Muscle layer of colon (tissue), 2 donors: ENCODE measurements around the gene RAD51D.

Source experiments
- H3K27ac ChIP-seq: one replicate; pipeline ENCODE4 v1.7.0; 2013; ENCODE audit warnings: low read depth, mild to moderate bottlenecking, low read length, moderate library complexity
- H3K27me3 ChIP-seq, 2 donors: one replicate each; pipeline ENCODE4 v1.7.0; 2013; ENCODE audit warnings: low read length in 2 of 2, mild to moderate bottlenecking in 2 of 2; ENCODE audit not compliant: insufficient read depth in 2 of 2, control insufficient read depth in 1 of 2
- H3K36me3 ChIP-seq: one replicate; pipeline ENCODE4 v1.7.0; 2013; ENCODE audit warnings: mild to moderate bottlenecking, low read length; ENCODE audit not compliant: insufficient read depth
- H3K4me1 ChIP-seq: one replicate; pipeline ENCODE4 v1.7.0; 2013; ENCODE audit warnings: mild to moderate bottlenecking, low read length; ENCODE audit not compliant: insufficient read depth
- H3K4me3 ChIP-seq, 2 donors: one replicate each; pipeline ENCODE4 v1.7.0; 2013; ENCODE audit warnings: low read length in 2 of 2, low read depth in 1 of 2, mild to moderate bottlenecking in 1 of 2, moderate library complexity in 1 of 2
- H3K9ac ChIP-seq: one replicate; pipeline ENCODE4 v1.7.0; 2013; ENCODE audit warnings: low read length
- H3K9me3 ChIP-seq: one replicate; pipeline ENCODE4 v1.7.0; 2013; ENCODE audit warnings: mild to moderate bottlenecking, low read length
- donor health status: abdominal sarcoma.
- donor health status: Adenocarcinoma of cecum.

RAD51D gene

DNA sequence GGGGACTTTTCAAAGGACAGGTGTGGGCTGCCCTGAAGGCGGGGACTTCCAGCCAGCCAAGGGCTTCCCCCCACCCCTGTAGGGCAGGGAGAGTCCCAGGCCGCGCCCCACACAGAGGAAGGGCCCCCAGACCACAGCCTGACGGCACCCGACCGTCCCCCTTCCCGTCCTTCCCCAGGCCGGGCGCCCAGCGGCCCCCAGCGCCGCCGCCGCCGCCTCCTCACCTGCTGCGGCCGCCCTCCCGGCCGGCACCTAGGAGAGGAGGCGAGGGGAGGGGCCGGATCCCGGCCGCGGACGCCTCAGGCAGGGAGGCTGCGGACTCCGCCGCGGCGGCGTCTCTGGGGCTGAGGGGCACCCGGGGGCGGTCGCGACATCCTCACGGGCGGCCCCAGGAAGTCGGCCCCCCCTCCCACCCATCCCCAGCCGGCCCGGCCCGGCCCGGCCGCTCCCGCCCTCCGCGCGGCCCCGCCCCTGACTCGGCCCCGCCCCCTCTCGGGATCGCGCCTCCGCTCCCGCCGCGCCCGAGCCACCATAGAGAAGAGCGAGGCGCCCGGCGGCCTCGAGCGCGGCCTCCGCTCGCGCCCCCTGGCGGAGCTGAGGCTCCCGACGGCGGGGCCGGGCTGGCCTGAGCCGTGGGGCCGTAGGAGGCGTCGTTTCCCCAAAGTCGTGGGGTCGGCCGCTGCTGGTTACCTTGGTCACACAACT, 30.6 kb downstream of the RAD51D start:
- Histone ChIP-seq H3K9me3 (no peaks in the 10 kb centered on the region), H3K4me1 (peaks cover 14% of the 10 kb centered on the region), H3K36me3 (no peaks in the 10 kb centered on the region), H3K4me3 (peak overlapping the region; percentile 93 to 98), H3K9ac (peak overlapping the region; percentile 95), H3K27me3 (no peaks in the 10 kb centered on the region), H3K27ac (peak overlapping the region; percentile 100)

DNA sequence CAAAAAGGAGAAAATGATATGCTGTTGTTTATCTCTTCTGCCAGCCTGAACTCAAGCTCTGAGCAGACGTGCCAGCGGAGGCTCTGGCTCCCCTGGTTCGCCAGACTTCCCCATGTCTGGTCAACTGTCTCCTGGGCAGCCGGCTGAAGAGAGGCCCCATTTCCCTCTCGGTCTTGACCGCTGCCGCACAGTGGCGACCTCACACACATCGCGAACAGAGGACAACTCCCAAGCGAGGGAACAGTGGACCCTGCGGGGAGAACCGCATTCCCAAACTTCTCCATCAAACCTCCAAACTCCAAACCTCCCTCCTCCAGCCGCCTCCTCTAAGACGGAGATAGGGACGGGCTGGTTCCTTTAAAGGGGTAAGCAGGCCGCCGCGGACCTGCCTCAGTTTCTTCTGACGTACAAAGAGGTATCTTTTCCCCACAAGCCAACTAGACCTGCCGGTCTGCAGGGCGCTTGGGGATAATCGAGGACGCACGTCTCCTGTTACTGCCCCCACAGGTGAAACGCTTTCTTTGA, 31.2 kb downstream of the RAD51D start:
- H3K4me1 ChIP-seq: peaks cover 14% of the 10 kb centered on the region
- H3K4me3 ChIP-seq: peak overlapping the region; percentile 93 to 98
- no peaks in the 10 kb centered on the region for H3K9me3 ChIP-seq
- H3K27me3 ChIP-seq: no peaks in the 10 kb centered on the region
- H3K9ac ChIP-seq: peak overlapping the region; percentile 95
- peak overlapping the region; percentile 100 for H3K27ac ChIP-seq
- no peaks in the 10 kb centered on the region for H3K36me3 ChIP-seq

DNA sequence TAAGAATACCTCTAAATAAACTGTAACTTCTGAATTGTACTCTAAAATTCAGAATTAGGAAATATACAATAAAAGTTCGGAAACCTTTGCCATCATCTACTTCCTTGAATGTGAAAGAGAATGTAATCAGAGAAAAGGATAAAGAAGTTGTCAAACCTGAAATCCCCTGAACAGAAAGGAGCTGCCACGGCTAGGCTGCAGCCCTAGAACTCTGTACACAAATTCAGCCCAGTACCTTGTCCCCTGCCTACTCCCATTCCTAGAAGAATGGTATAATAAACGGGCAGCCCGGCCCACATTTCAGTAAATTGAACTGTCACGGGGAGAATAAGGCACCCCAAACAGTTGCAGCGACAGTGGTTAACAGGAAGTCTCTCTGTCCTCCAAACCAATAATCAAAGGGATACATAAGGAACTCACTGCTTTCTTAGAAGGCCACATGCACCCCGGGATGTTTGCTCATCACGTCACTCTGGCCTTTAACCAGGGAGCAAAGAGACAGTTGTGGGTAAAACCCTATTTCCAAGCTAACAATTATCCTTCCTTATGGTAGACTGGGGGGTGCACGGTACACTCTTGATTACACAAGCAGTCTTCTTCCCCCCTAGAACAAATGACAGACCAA, 31.8 kb downstream of the RAD51D start:
- H3K4me1 ChIP-seq: peaks cover 14% of the 10 kb centered on the region
- no peaks in the 10 kb centered on the region for H3K9me3 ChIP-seq
- peak overlapping the region; percentile 95 for H3K9ac ChIP-seq
- H3K36me3 ChIP-seq: no peaks in the 10 kb centered on the region
- H3K27ac ChIP-seq: peak overlapping the region; percentile 100
- H3K27me3 ChIP-seq: no peaks in the 10 kb centered on the region
- peak overlapping the region; percentile 93 to 98 for H3K4me3 ChIP-seq

DNA sequence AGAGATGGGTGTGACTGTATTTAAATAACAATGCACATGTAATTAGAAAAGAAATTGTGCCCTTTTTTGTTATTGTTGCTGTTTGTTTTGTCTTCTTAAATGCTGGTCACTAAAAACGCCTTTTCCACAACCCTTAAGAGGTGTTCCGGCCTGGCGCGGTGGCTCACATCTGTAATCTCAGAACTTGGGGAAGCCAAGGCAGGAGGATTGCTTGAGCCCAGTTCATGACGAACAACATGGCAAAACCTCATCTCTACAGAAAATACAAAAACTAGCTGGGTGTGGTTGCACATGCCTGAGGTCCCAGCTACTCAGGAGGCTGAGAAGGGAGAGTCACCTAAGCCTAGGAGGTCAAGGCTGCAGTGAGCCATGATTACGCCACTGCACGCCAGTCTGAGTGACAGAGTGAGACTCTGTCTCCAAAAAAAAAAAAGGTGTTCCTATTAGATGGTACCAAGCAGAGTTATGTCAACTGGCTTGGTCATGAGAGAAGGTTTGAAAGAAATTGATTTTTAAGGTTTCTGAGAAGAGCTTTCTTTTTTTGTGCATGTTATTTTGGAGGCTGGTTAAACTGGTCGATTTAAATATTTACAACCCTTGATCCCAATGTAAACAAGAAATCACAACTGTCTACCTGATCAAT, 32.6 kb downstream of the RAD51D start:
- Histone ChIP-seq H3K9ac (peak overlapping the region; percentile 3), H3K27me3 (no peaks in the 10 kb centered on the region), H3K4me1 (peaks cover 22% of the 10 kb centered on the region), H3K36me3 (no peaks in the 10 kb centered on the region), H3K4me3 (no peak overlapping the region), H3K27ac (peak overlapping the region; percentile 100), H3K9me3 (no peaks in the 10 kb centered on the region)

DNA sequence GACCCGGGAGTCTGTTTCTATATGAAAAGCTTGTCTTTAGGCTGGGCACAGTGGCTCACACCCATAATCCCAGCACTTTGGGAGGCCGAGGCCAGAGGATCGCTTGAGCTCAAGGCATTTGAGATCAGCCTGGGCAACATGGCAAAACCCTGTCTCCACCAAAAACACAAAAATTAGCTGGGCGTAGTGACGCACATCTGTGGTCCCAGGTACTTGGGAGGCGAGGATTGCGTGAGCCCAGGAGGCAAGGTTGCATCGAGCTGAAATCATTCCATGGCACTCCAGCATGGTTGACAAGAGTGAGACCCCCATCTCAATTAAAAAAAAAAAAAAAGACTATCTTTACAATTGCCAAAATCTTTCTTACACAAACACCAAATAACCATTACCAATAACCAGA, 33.5 kb downstream of the RAD51D start:
- H3K36me3 ChIP-seq: no peaks in the 10 kb centered on the region
- H3K9ac ChIP-seq: no peak overlapping the region
- no peak overlapping the region for H3K27ac ChIP-seq
- peaks cover 23% of the 10 kb centered on the region for H3K4me1 ChIP-seq
- H3K4me3 ChIP-seq: no peak overlapping the region
- no peaks in the 10 kb centered on the region for H3K27me3 ChIP-seq
- no peaks in the 10 kb centered on the region for H3K9me3 ChIP-seq

DNA sequence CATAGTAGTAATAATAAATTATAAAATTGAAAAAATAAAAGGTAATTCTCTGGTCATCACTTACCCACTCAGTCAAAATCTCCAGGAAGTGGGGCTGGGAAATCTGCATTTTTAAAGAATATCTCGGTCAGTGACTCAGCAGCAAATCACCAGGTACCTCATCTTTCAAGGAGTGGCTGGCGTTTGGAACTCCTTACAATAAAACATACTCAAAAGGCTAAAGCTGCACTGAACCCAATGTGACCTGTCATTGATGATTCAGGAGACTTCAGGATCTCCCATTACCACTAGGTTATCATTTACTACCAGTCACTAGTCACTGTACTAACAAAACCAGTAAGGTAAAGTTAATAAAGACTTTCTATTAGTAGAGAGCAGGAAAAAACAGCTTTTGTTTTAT, 34.7 kb downstream of the RAD51D start:
- H3K4me1 ChIP-seq: peaks cover 23% of the 10 kb centered on the region
- no peaks in the 10 kb centered on the region for H3K9me3 ChIP-seq
- H3K27ac ChIP-seq: no peak overlapping the region

DNA sequence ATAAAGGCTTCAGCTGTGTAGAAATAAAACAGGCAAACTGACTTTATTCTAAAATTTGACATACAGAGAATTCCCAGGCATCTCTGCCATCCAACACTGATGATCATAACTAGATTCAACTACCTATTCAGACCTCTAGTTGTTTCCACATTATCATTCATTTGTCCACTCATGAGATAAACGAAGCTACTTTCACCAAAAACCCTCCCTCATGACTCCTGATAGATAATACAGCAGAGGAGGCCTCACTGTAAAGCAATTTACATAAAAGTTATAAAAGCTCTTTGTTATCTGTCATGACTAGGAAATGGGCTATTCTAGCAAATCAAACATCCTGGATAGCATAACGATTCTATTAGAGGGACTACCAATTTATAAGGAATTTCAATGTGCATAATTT, 36.6 kb downstream of the RAD51D start:
- Histone ChIP-seq H3K27ac (no peak overlapping the region), H3K9ac (no peak overlapping the region), H3K27me3 (no peaks in the 10 kb centered on the region), H3K4me3 (no peak overlapping the region), H3K36me3 (no peaks in the 10 kb centered on the region), H3K4me1 (peaks cover 23% of the 10 kb centered on the region), H3K9me3 (no peaks in the 10 kb centered on the region)

More for the DNA sequence above, 34.7 kb downstream of the RAD51D start:
- Histone ChIP-seq H3K27me3 (no peaks in the 10 kb centered on the region), H3K9ac (no peak overlapping the region), H3K36me3 (no peaks in the 10 kb centered on the region), H3K4me3 (no peak overlapping the region)

DNA sequence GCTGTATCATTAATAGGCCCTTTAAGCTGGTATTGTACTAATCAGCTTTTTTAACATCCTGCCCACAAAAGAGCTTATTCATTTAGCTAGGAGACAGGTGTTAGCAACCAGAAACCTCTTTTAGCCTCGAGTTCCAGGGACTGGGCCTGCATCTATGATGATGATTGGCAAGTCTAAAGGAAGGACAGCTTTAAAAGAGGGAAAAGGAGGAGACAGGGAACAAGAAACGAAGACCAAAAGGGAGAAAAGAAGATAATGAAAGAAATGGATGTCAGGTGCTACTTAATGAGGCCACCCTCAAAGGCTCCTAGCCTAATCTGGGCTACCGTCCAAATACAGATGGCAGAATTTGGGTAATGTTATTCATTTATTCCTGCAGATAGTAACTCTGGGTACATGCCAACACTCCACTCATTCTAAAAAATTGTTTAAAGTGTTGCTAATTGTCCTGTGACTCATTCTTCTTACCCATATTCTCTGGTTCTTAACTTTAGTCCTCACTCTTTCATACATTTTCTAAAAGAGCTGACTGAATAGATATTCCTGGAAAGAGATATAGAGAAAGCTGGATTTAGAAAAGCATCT, 37.5 kb downstream of the RAD51D start:
- no peak overlapping the region for H3K4me3 ChIP-seq
- peaks cover 15% of the 10 kb centered on the region for H3K4me1 ChIP-seq
- H3K27me3 ChIP-seq: no peaks in the 10 kb centered on the region
- no peak overlapping the region for H3K9ac ChIP-seq
- H3K27ac ChIP-seq: no peak overlapping the region
- H3K9me3 ChIP-seq: no peaks in the 10 kb centered on the region
- no peaks in the 10 kb centered on the region for H3K36me3 ChIP-seq

DNA sequence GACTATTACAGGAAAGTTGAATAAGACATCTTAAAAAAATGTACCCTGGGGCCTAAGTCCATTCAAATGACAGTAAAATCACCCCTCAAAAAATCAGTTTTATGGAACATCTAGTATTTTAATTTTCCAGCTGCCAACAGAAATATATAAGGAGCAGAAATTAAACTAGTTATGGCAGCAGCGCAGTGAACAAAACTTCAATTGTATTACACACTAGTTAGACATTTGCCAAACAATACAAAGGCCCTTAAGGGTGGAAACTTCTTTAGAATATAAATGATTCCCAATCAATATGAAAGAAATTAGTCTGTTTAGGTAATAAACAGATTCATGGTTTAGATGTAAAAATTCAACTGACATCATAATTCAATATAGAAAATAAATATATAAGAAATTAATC, 38.0 kb downstream of the RAD51D start:
- Histone ChIP-seq H3K27ac (no peak overlapping the region), H3K36me3 (no peaks in the 10 kb centered on the region), H3K9me3 (no peaks in the 10 kb centered on the region), H3K9ac (no peak overlapping the region), H3K4me1 (peaks cover 10% of the 10 kb centered on the region), H3K27me3 (no peaks in the 10 kb centered on the region), H3K4me3 (no peak overlapping the region)

DNA sequence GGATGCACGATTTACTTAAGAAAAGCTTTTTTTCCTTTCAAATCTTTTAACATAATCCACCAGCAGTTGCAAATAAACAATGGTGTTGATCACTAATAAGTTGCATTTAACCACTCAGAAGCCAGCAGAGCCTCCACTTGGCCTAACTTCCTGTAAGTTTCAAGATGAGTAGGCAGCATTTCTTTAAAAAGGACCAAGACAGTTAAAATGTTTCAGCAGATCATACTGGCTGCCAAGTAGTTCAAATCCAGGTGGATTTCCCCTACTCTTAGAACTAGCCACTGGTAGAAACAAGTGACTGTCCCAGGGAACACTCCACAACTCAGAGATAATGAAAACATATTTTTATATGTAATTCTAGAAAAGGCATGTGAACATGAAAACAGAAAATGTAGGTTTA, 39.1 kb downstream of the RAD51D start:
- peaks cover 10% of the 10 kb centered on the region for H3K4me1 ChIP-seq
- no peak overlapping the region for H3K27ac ChIP-seq
- no peak overlapping the region for H3K9ac ChIP-seq

More for the DNA sequence above, 39.1 kb downstream of the RAD51D start:
- Histone ChIP-seq H3K36me3 (no peaks in the 10 kb centered on the region), H3K27me3 (no peaks in the 10 kb centered on the region), H3K9me3 (no peaks in the 10 kb centered on the region), H3K4me3 (no peak overlapping the region)
